ENCODE data around the gene L3MBTL3. TPM values are rescaled to one million over a fixed set of nuclear protein-coding genes. Genes with fewer than 3 reads are reported as not detected.
"Not testable (repeated sequence)": the region's sequence is repeated elsewhere in the genome, so short reads cannot be mapped to it uniquely, and the experiment has no call there.

Gene L3MBTL3
- polyA plus RNA-seq, 1 donor from 2014 or later, result 47.6 TPM

DNA sequence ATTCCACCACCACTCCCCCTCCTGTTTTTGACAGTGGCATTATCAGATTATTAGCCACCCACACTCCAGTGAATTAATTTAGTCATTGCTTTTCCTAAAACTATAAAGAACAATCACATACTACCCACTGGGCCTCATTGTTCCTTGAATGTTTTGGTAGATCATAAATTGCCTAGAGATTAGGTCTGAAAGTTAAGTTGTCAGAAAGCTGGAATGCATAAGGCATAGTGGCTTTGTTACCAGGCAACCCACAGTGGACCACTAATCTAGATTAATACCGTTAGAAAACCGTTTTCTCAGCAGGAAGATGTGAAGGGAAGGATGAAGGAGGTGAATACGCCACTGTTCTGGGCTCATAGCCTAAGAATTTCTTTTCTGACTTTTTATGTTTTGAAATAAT is 128.7 kb downstream of the L3MBTL3 start:
- no peaks in the 10 kb centered on the region for H3K9me3 ChIP-seq (ENCODE audit: low read length)
- no peaks in the 10 kb centered on the region for H4K20me1 ChIP-seq (ENCODE audit: insufficient read depth)
- no peak overlapping the region for H3K27ac ChIP-seq (ENCODE audit: low read length)
- H3F3A ChIP-seq (ENCODE audit: insufficient read depth, low read length, poor library complexity, severe bottlenecking), result no peaks in the 10 kb centered on the region
- H3K79me2 ChIP-seq (replicated peaks; ENCODE audit: insufficient read depth, low read length), result no peaks in the 10 kb centered on the region
- no peak overlapping the region for H3K9ac ChIP-seq (ENCODE audit: low read length)
- no peaks in the 10 kb centered on the region for H3K36me3 ChIP-seq (ENCODE audit: insufficient read depth, low read length)
- H3K4me2 ChIP-seq (ENCODE audit: low read length), result no peak overlapping the region
- H3K9me2 ChIP-seq (ENCODE audit: insufficient read depth, low read length), result no peaks in the 10 kb centered on the region
- no peak for TF ChIP-seq POLR2AphosphoS5 (IDR thresholded peaks at IDR 0.05)
- no peak for TF ChIP-seq EZH2 (IDR thresholded peaks at IDR 0.05; ENCODE audit: borderline replicate concordance, insufficient read depth, low read length, poor library complexity, severe bottlenecking)
- TF ChIP-seq TAF1 (IDR thresholded peaks at IDR 0.05; ENCODE audit: low read depth), result no peak
- TF ChIP-seq EP300 (conservative IDR thresholded peaks at IDR 0.05; ENCODE audit: poor library complexity, severe bottlenecking), result no peak
- TF ChIP-seq, protein P1, sequence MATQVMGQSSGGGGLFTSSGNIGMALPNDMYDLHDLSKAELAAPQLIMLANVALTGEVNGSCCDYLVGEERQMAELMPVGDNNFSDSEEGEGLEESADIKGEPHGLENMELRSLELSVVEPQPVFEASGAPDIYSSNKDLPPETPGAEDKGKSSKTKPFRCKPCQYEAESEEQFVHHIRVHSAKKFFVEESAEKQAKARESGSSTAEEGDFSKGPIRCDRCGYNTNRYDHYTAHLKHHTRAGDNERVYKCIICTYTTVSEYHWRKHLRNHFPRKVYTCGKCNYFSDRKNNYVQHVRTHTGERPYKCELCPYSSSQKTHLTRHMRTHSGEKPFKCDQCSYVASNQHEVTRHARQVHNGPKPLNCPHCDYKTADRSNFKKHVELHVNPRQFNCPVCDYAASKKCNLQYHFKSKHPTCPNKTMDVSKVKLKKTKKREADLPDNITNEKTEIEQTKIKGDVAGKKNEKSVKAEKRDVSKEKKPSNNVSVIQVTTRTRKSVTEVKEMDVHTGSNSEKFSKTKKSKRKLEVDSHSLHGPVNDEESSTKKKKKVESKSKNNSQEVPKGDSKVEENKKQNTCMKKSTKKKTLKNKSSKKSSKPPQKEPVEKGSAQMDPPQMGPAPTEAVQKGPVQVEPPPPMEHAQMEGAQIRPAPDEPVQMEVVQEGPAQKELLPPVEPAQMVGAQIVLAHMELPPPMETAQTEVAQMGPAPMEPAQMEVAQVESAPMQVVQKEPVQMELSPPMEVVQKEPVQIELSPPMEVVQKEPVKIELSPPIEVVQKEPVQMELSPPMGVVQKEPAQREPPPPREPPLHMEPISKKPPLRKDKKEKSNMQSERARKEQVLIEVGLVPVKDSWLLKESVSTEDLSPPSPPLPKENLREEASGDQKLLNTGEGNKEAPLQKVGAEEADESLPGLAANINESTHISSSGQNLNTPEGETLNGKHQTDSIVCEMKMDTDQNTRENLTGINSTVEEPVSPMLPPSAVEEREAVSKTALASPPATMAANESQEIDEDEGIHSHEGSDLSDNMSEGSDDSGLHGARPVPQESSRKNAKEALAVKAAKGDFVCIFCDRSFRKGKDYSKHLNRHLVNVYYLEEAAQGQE (IDR thresholded peaks at IDR 0.05; ENCODE audit: borderline replicate concordance), result no peak
- TF ChIP-seq, protein P2, sequence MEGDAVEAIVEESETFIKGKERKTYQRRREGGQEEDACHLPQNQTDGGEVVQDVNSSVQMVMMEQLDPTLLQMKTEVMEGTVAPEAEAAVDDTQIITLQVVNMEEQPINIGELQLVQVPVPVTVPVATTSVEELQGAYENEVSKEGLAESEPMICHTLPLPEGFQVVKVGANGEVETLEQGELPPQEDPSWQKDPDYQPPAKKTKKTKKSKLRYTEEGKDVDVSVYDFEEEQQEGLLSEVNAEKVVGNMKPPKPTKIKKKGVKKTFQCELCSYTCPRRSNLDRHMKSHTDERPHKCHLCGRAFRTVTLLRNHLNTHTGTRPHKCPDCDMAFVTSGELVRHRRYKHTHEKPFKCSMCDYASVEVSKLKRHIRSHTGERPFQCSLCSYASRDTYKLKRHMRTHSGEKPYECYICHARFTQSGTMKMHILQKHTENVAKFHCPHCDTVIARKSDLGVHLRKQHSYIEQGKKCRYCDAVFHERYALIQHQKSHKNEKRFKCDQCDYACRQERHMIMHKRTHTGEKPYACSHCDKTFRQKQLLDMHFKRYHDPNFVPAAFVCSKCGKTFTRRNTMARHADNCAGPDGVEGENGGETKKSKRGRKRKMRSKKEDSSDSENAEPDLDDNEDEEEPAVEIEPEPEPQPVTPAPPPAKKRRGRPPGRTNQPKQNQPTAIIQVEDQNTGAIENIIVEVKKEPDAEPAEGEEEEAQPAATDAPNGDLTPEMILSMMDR (IDR thresholded peaks at IDR 0.05; ENCODE audit: poor library complexity, severe bottlenecking), result no peak
- TF ChIP-seq MXI1 (conservative IDR thresholded peaks at IDR 0.05; ENCODE audit: poor library complexity, severe bottlenecking), result no peak
- no peak for TF ChIP-seq RAD21 (conservative IDR thresholded peaks at IDR 0.05)
- no peak for TF ChIP-seq SMC3 (conservative IDR thresholded peaks at IDR 0.05; ENCODE audit: poor library complexity)
- no peaks in the 10 kb centered on the region for H3K27me3 ChIP-seq (ENCODE audit: insufficient read depth, low read depth, low read length)
- H3K4me3 ChIP-seq (ENCODE audit: low read length), result no peak overlapping the region
- H2AFZ ChIP-seq (ENCODE audit: low read depth, low read length), result no peak overlapping the region

DNA sequence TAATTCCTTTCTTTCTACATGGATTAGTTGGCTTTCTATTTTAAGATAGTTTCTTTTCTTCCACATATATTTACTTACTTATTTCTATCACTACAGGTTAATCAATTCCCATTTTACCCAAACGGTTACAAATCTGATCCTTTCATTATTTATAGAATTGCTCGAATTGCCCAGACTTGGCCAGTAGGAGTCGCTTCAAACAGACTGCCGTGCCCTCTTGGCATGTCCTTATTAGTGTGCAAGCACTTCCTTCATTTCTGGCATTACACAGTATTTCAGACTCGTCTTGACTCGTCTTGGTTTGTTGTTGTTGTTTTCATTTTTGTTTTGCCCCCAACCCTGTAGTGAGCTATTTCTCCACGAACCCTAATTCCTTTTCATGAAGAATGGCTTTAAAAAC is 129.8 kb downstream of the L3MBTL3 start:
- H3K36me3 ChIP-seq (ENCODE audit: insufficient read depth, low read length), result no peaks in the 10 kb centered on the region
- H4K20me1 ChIP-seq (ENCODE audit: insufficient read depth), result no peaks in the 10 kb centered on the region
- no peaks in the 10 kb centered on the region for H3K27me3 ChIP-seq (ENCODE audit: insufficient read depth, low read depth, low read length)
- H3K4me3 ChIP-seq (ENCODE audit: low read length), result no peak overlapping the region
- no peak overlapping the region for H3K9ac ChIP-seq (ENCODE audit: low read length)
- H3K9me3 ChIP-seq (ENCODE audit: low read length), result no peaks in the 10 kb centered on the region
- no peak overlapping the region for H3K4me2 ChIP-seq (ENCODE audit: low read length)
- H3K27ac ChIP-seq (ENCODE audit: low read length), result no peak overlapping the region
- no peaks in the 10 kb centered on the region for H3K79me2 ChIP-seq (replicated peaks; ENCODE audit: insufficient read depth, low read length)
- H3K9me2 ChIP-seq (ENCODE audit: insufficient read depth, low read length), result no peaks in the 10 kb centered on the region
- no peak overlapping the region for H2AFZ ChIP-seq (ENCODE audit: low read depth, low read length)
- H3F3A ChIP-seq (ENCODE audit: insufficient read depth, low read length, poor library complexity, severe bottlenecking), result no peaks in the 10 kb centered on the region
- no peak for TF ChIP-seq EZH2 (IDR thresholded peaks at IDR 0.05; ENCODE audit: borderline replicate concordance, insufficient read depth, low read length, poor library complexity, severe bottlenecking)
- no peak for TF ChIP-seq SMC3 (conservative IDR thresholded peaks at IDR 0.05; ENCODE audit: poor library complexity)
- TF ChIP-seq, protein P2 (IDR thresholded peaks at IDR 0.05; ENCODE audit: poor library complexity, severe bottlenecking), result no peak
- no peak for TF ChIP-seq RAD21 (conservative IDR thresholded peaks at IDR 0.05)
- no peak for TF ChIP-seq EP300 (conservative IDR thresholded peaks at IDR 0.05; ENCODE audit: poor library complexity, severe bottlenecking)
- no peak for TF ChIP-seq MXI1 (conservative IDR thresholded peaks at IDR 0.05; ENCODE audit: poor library complexity, severe bottlenecking)
- no peak for TF ChIP-seq POLR2AphosphoS5 (IDR thresholded peaks at IDR 0.05)

DNA sequence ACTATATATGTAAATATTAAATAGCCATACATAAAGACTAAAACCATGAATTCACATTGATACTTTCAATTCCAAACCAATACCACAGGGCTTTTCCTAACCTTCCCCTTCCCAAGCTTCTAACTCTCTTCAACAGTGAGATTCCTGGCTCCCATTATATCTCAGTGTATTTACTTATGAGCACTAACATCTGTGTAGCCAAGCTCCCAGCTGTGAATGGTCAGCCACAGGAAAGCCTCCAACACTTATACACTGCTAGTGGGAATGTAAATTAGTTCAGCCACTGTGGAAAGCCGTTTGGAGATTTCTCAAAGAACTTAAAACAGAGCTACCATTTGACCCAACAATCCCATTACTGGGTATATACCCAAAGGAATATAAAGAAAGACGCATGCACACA is 130.6 kb downstream of the L3MBTL3 start:
- H2AFZ ChIP-seq (ENCODE audit: low read depth, low read length); H3K36me3 ChIP-seq (ENCODE audit: insufficient read depth, low read length); H3K79me2 ChIP-seq (replicated peaks; ENCODE audit: insufficient read depth, low read length); H3K27ac ChIP-seq (ENCODE audit: low read length); H3K27me3 ChIP-seq (ENCODE audit: insufficient read depth, low read depth, low read length); H3F3A ChIP-seq (ENCODE audit: insufficient read depth, low read length, poor library complexity, severe bottlenecking); H3K4me2 ChIP-seq (ENCODE audit: low read length); H3K9me2 ChIP-seq (ENCODE audit: insufficient read depth, low read length); H3K9me3 ChIP-seq (ENCODE audit: low read length); H3K4me3 ChIP-seq (ENCODE audit: low read length); H3K9ac ChIP-seq (ENCODE audit: low read length); H4K20me1 ChIP-seq (ENCODE audit: insufficient read depth): not testable (repeated sequence)

Data from neural cell (in vitro differentiated cells).